GM18951 (cell line): ENCODE results near the gene SCAMP1.
"Not testable (repeated sequence)": the region's sequence is repeated elsewhere in the genome, so short reads cannot be mapped to it uniquely, and the experiment has no call there.

Experiments
- POLR2A ChIP-seq: IDR thresholded peaks from 4 replicates; pipeline ENCODE4 v1.6.1; 2011; ENCODE audit warnings: mild to moderate bottlenecking; ENCODE audit not compliant: insufficient read length, insufficient read depth; ENCODE audit errors: extremely low read depth
- in situ Hi-C: fragments of 300-500 bp; cut with MboI; formaldehyde crosslinking; loops from one replicate; pipeline ENCODE4 v1.12.0; 2022; ENCODE audit warnings: low sequenced_read_pairs, mixed read lengths, inconsistent platforms; ENCODE audit not compliant: unreplicated experiment

SCAMP1 gene

DNA sequence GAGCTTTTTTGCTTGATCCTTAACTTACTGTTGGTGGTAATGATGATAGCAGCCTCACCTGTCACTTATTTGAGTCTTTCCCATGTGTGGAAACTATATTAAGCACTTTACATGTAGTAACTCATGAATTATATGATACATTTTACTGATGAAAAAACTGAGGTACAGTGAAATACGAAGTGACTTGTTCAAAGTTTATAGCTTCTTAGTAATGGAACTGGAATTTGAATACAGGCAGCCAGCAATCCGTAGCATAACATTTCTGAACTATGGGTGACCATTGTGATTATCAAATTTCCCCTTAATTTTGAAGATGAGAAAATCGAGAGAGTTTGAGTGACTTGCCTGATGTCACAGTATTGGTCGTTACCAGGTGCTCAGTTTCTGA is 17.3 kb downstream of the SCAMP1 start:
- in situ Hi-C loops = no loop called here
- TF ChIP-seq POLR2A = no peak

- TF ChIP-seq POLR2A = no peak
- in situ Hi-C loops = no loop called here
These were observed 27.2 kb downstream of the SCAMP1 start for GRCh38 chr5:78387468-78388153.

DNA sequence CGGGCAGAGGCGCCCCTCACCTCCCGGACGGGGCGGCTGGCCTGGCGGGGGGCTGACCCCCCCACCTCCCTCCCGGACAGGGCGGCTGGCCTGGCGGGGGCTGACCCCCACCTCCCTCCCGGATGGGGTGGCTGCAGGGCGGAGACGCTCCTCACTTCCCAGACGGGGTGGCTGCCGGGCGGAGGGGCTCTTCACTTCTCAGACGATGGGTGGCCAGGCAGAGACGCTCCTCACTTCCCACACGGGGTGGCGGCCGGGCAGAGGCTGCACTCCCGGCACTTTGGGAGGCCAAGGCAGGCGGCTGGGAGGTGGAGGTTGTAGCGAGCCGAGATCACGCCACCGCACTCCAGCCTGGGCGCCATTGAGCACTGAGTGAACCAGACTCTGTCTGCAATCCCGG is 30.9 kb downstream of the SCAMP1 start:
- in situ Hi-C loops = not testable (repeated sequence)

GRCh38 chr5:78397831-78398230 is 37.4 kb downstream of the SCAMP1 start:
- in situ Hi-C loops = no loop called here
- no peak for TF ChIP-seq POLR2A

- in situ Hi-C loops = no loop called here
- TF ChIP-seq POLR2A = no peak
These were observed 38.7 kb downstream of the SCAMP1 start for GRCh38 chr5:78399116-78399515.

DNA sequence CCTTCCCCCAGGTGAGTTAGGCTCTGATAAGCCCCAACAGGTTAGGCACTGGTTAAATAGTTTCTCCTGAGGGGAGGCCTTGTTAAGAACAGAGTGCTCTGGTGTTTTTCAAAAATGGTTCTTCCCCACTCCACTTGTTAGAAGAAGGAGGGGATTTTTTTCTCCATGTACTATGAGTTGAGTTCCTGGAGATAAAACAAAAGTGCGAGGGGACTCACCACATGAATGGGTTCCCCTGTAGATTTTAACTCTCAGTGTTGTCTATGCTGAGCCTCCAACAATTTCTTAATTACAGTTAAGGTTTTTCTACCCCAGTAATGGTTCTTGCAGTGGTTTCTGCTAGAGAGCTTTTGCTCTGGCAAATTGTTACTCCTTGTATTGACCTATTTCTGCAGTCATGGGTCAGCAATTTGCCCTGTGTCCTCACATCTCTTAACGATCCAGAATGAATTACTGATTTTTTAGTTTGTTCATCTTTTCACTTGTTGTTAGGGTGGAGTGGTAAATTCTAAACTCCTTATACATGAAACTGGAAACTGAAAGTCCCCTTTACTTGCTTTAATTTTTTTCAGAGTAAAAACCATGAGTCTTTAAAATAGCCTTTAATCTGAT is 44.4 kb downstream of the SCAMP1 start:
- no peak for TF ChIP-seq POLR2A
- in situ Hi-C loops = no loop called here

DNA sequence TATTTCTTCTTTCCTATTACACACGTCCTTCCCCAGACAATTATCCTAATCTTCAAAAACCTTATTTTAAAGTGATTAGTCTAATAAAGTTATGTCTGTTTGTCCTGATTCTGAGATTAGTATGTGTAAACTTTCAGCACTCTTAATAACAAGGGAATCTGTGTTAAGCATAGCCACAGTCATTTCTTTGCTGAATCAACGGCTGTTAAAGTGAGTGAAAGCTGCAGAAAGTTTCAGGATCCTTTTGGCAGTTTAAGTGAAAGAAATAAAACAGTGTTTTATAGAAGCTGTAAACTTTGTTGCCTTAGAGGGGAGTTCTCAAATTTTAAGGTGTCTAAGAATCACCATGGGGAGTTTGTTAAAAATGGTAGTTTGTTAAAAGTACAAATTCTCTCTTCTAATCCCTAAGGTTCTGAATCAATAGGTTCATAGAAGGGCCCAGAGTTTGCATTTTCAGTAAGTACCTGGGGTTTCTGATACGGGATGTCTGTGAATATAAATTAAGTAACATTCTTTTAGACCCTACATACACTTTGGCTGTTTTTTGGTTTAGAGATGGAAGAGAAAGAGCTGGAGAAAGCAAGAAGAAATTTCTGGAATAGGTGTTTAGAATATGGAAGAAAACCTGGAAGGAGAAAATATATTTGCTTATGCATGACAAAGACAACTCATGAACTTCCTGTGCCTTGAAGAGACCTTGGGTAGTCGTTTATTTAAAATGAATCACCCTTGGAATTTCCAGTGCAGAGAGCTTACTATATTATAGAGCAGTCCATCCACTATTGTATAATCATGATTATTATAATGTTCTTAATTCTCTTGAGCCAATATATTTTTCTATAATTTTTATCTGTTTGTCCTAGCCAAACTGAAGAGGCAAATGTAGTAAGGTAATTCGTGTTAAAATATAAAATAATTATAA is 45.7 kb downstream of the SCAMP1 start:
- TF ChIP-seq POLR2A = no peak
- in situ Hi-C loops = no loop called here

DNA sequence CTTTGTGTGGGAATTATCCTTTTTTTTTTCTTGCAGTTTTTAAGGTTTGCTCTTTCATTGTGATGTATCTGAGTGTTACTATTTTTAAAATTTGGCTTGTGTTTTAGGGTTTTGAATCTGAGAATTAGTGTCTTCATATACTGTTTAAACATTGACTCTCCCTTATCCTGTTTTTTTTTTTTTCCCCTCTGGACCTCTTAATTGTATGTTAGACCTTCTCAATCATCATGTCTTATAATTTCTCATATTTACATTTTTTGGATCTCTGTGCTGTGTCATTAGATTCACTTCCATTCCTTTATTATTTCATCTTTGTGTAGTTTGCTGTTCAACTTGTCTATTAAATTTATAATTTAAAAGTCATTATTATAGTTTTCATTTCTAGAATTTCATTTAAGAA is 47.0 kb downstream of the SCAMP1 start:
- no peak for TF ChIP-seq POLR2A
- in situ Hi-C loops = no loop called here

- TF ChIP-seq POLR2A = no peak
- in situ Hi-C loops = no loop called here
These were observed 51.2 kb downstream of the SCAMP1 start for GRCh38 chr5:78411586-78411985.

GRCh38 chr5:78416677-78417425 is 56.4 kb downstream of the SCAMP1 start:
- in situ Hi-C loops = no loop called here
- no peak for TF ChIP-seq POLR2A

- in situ Hi-C loops = no loop called here
- TF ChIP-seq POLR2A = no peak
These were observed 59.0 kb downstream of the SCAMP1 start for GRCh38 chr5:78419396-78419795.

DNA sequence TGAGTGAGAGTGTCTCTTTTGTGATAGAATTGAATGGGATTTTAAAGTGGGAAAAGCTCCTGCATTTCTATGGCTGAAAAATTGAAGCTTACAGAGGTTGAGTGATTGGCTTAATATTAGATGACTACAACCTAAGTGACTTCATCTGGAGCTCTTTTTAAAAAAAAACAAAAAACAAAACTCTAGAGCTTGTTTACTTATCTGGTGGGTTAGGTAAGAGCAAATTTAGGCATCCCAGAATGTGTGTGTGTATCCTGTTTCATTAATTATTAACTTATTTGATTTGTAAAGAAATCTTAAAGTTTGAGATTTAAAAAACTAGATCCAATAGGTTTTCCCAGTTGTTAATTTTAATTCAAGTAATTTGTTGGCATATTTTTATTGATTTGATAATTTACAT is 60.1 kb downstream of the SCAMP1 start:
- in situ Hi-C loops = no loop called here
- no peak for TF ChIP-seq POLR2A

GRCh38 chr5:78424665-78425064 is 64.2 kb downstream of the SCAMP1 start:
- in situ Hi-C loops = no loop called here

More at GRCh38 chr5:78424665-78425064, 64.2 kb downstream of the SCAMP1 start:
- no peak for TF ChIP-seq POLR2A
